ENCODE measurements around the gene C16orf90. TPM values are rescaled to one million over a fixed set of nuclear protein-coding genes. Genes with fewer than 3 reads are reported as not detected.

C16orf90 gene
- total and polyA plus RNA-seq, 4 donors: not detected

GRCh38 chr16:3484318-3485096 is 10.8 kb downstream of the C16orf90 start:
- Histone ChIP-seq H3K4me1 (ENCODE audit: control insufficient read depth in 4 of 4, insufficient read depth in 4 of 4, low read length in 3 of 4) (peaks cover 0 to 3% (median 0%) of the 10 kb centered on the region in 4 donors), H3K27me3 (ENCODE audit: control insufficient read depth in 4 of 4, insufficient read depth in 4 of 4, low read length in 3 of 4) (no peaks in the 10 kb centered on the region), H3K4me3 (ENCODE audit: low read depth in 1 of 3, low read length in 3 of 3) (no peak overlapping the region), H3K9ac (ENCODE audit: low read depth in 1 of 2, low read length in 2 of 2) (no peak overlapping the region), H3K36me3 (ENCODE audit: control insufficient read depth in 4 of 4, insufficient read depth in 3 of 4, low read depth in 1 of 4, low read length in 3 of 4) (peaks cover 24 to 66% (median 38%) of the 10 kb centered on the region in 4 donors), H3K9me3 (ENCODE audit: control insufficient read depth in 4 of 4, low read length in 3 of 4) (no peaks in the 10 kb centered on the region), H3K27ac (ENCODE audit: low read depth in 1 of 2, low read length in 2 of 2) (no peak overlapping the region)
- 92% methylated on average over 30 of the region's 30 CpGs for WGBS
- no peak for DNase-seq (ENCODE audit: low spot score)
- TF ChIP-seq JUND (IDR thresholded peaks at IDR 0.05): no peak
- TF ChIP-seq EGR1 (IDR thresholded peaks at IDR 0.05; ENCODE audit: low read depth in 2 of 2): no peak
- no peak for TF ChIP-seq RAD21 (IDR thresholded peaks at IDR 0.05)
- TF ChIP-seq ZBTB33 (IDR thresholded peaks at IDR 0.05): no peak
- TF ChIP-seq HNF4A (conservative IDR thresholded peaks at IDR 0.05): no peak
- no peak for TF ChIP-seq FOXA2 (IDR thresholded peaks at IDR 0.05)
- TF ChIP-seq RXRA (IDR thresholded peaks at IDR 0.05): no peak
- TF ChIP-seq TAF1 (conservative IDR thresholded peaks at IDR 0.05): no peak
- TF ChIP-seq GABPA (IDR thresholded peaks at IDR 0.05 in 1 of 2, conservative IDR thresholded peaks at IDR 0.05 in 1 of 2): no peak
- TF ChIP-seq SP1 (IDR thresholded peaks at IDR 0.05): no peak
- no peak for TF ChIP-seq HNF4G (IDR thresholded peaks at IDR 0.05)
- TF ChIP-seq, protein P1, sequence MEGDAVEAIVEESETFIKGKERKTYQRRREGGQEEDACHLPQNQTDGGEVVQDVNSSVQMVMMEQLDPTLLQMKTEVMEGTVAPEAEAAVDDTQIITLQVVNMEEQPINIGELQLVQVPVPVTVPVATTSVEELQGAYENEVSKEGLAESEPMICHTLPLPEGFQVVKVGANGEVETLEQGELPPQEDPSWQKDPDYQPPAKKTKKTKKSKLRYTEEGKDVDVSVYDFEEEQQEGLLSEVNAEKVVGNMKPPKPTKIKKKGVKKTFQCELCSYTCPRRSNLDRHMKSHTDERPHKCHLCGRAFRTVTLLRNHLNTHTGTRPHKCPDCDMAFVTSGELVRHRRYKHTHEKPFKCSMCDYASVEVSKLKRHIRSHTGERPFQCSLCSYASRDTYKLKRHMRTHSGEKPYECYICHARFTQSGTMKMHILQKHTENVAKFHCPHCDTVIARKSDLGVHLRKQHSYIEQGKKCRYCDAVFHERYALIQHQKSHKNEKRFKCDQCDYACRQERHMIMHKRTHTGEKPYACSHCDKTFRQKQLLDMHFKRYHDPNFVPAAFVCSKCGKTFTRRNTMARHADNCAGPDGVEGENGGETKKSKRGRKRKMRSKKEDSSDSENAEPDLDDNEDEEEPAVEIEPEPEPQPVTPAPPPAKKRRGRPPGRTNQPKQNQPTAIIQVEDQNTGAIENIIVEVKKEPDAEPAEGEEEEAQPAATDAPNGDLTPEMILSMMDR (IDR thresholded peaks at IDR 0.05; ENCODE audit: low read depth, low read length, missing input control): no peak
- TF ChIP-seq NR2F2 (IDR thresholded peaks at IDR 0.05): no peak
- no peak for TF ChIP-seq MAX (IDR thresholded peaks at IDR 0.05)
- TF ChIP-seq, protein P2, sequence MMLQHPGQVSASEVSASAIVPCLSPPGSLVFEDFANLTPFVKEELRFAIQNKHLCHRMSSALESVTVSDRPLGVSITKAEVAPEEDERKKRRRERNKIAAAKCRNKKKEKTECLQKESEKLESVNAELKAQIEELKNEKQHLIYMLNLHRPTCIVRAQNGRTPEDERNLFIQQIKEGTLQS (IDR thresholded peaks at IDR 0.05): no peak
- no peak for TF ChIP-seq FOXA1 (IDR thresholded peaks at IDR 0.05)
- TF ChIP-seq, protein P3, sequence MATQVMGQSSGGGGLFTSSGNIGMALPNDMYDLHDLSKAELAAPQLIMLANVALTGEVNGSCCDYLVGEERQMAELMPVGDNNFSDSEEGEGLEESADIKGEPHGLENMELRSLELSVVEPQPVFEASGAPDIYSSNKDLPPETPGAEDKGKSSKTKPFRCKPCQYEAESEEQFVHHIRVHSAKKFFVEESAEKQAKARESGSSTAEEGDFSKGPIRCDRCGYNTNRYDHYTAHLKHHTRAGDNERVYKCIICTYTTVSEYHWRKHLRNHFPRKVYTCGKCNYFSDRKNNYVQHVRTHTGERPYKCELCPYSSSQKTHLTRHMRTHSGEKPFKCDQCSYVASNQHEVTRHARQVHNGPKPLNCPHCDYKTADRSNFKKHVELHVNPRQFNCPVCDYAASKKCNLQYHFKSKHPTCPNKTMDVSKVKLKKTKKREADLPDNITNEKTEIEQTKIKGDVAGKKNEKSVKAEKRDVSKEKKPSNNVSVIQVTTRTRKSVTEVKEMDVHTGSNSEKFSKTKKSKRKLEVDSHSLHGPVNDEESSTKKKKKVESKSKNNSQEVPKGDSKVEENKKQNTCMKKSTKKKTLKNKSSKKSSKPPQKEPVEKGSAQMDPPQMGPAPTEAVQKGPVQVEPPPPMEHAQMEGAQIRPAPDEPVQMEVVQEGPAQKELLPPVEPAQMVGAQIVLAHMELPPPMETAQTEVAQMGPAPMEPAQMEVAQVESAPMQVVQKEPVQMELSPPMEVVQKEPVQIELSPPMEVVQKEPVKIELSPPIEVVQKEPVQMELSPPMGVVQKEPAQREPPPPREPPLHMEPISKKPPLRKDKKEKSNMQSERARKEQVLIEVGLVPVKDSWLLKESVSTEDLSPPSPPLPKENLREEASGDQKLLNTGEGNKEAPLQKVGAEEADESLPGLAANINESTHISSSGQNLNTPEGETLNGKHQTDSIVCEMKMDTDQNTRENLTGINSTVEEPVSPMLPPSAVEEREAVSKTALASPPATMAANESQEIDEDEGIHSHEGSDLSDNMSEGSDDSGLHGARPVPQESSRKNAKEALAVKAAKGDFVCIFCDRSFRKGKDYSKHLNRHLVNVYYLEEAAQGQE (IDR thresholded peaks at IDR 0.05): no peak
- TF ChIP-seq YY1 (IDR thresholded peaks at IDR 0.05): no peak

Measured in liver (tissue), 9 donors.